Stimulated activated naive CD4-positive, alpha-beta T cell treated with Interleukin-2 at 50 U/mL for 16 hours (primary cell): ENCODE data around the gene MED8.
A peak's percentile ranks its signal among the peaks of the same experiment; 100 is the strongest.
"Not testable (repeated sequence)": the region's sequence is repeated elsewhere in the genome, so short reads cannot be mapped to it uniquely, and the experiment has no call there.

Source experiments
- DNase-seq: peaks from one replicate; lab custom pipeline; 2025; lab: John Stamatoyannopoulos, UW

MED8 gene

DNA sequence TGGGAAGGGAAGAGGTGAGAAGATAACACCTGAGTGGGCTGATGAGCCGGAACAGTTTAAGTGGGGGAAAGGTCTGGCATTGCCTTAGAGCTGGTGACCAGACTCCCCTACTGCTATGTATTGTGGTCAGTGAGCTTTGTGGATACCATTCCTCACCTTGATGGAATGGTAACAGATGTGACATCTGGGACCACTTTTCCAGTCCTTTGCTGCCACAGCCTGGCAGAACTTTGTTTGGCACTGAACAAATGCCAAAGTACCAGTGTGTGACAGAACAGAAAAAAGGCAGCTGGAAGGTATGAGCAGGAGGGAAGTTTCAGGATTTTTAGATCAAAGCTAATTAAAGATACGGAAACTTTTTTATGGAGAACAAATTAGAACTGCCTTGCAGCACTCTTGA lies 6.2 kb downstream of the MED8 start:
- no peak for DNase-seq

DNA sequence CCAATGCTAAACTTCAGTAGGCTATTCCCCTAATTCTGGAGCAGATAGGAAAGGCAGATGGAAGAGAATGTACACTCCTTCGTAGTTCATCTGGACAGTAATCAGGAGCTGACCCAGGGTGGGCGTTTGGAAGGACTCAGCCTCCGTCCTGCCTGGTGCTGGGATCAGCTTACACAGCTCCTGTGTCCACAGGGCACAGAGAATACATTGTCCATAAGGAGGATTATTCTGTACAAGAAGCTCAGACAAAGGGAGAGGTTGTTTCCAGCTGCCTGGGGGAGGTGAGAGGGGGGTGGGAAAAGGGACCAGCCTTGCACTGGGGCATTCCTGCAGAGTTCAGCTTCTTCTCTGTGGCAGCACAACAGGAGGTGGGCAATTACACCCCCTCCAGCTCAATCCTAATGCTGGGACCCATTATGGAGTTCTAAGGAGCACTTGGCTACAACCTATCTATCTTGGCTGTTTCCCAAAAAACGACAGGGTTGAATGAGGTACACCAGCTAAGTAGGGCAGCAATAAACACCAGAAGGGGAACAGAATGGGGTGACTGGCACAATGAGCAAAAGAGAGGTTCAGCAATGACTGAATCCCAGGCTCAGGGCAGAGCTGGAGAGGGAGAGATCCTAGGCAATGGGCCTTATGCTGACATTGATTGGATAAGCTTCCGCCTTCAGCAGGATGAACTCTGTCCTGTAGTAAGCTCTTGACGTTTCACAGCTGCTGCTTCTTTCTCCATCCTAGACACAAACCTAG lies 7.4 kb downstream of the MED8 start:
- DNase-seq, result no peak

DNA sequence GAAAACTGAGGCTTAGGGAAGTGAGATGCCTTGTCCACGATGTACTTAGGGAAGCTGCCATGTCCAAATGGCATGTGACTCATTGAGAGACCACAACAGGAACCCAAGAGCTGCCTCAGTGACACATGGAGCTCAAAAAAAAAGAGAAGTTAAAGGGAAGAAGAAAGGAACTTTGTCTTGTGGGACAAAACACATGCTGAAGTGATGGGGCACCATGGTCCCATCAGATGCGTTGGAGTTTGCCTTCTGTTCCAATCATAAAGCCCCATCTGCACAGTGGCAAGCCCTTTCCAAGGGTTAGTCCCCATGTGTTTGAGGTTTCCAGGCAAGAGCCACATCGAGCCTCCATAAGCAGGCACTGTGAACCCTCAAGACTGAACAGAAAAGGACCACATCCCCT lies 8.0 kb downstream of the MED8 start:
- no peak for DNase-seq

DNA sequence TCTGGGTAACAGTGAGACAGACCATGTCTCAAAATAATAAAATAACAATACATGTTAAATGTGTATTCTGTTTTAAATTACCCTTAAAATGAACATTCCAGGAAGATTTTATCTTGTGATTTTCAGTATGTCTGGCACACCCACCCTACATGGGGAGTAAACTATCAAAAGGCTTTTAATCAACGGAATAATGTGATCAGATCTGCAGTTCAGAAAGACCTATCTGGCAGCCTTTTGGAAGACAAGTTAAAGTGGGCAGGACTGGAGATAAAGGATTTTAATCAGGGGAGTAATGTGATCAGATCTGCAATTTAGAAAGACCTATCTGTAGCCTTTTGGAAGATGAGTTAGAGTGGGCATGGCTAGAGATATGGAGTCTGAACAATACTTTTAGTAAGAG lies 10.1 kb downstream of the MED8 start:
- DNase-seq, result no peak

DNA sequence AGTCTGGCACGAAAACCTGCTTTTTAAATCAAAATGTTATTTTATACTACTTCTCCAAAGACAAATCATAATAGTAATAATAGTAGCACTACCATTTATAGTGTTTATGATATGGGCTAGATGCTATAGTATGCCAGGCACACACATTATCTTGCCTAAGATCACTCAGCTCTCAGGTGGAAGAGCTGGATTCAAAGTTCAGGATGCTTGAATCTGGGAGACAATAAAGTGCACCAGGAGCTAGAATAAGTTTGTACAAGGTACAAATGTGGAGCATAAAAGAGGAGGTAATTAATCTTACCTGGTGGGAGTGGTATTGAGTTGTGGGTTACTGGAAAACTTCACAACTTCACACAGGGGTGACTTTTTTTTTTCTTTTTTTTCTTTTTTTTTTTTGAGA lies 11.8 kb downstream of the MED8 start:
- DNase-seq, result no peak

DNA sequence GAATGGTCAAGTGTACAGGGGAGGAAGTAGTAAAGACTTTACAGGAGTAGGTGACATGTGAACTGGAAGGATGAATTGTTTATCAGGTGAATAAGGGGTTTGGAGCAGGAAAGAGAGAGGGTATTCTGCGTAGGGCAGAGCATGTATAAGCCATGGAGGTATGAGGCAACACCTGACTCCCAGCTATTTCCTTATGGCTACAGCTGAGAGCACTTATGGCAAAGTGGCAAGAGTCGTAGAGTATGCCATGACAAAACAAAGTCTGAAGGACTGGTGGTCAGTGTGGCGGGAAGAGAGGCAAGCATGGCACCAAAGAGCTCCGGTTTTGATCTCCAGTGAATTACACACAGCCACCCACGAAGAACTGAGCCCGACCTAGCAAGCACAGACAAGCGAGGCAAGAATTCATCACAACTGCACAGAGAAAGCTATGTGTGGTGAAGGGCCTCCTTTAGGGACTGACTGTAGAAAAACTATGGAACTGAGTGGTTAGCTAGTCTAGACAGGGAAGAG lies 12.8 kb downstream of the MED8 start:
- DNase-seq, result no peak

DNA sequence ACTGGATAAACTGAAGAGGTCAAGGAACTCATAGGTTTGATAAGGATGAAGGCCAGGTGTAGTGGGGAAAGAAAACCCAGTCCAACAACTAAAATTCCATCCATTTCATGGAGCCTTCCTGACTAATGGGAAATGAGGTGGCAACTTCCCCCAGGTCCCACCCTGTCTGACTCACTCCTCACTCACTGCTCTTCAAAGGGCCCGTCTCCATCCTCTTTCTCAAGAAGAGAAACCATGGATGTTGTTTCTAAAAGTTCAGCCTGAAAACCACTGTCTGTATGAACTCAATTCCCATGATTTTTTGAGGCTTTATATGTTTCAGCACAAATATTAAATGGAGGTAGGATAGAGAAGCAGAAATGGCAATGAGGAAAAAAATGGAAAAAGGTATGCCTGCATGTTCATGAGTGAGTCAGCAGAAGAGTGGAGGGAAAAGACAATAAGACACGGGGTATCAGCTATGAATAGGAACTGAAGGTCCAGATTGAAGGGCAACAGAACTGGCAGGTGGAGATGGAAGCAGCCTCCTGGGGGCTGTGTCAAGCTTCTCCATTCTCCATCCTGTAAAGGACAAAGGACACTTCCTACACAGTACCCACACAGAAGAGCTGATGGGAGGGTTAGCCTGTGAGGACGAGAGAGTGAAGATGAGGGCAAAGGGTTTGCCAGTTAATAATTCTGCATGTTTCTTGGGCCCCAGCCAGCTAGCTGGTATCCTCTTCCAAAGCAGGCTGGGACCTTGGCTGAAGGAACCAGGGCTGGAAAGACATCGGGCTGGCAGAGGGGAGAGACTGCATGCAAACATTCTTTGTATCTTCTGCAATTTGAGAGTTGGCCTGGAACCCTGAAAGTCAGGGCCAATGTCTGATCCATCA lies 16.3 kb downstream of the MED8 start:
- DNase-seq, result no peak

DNA sequence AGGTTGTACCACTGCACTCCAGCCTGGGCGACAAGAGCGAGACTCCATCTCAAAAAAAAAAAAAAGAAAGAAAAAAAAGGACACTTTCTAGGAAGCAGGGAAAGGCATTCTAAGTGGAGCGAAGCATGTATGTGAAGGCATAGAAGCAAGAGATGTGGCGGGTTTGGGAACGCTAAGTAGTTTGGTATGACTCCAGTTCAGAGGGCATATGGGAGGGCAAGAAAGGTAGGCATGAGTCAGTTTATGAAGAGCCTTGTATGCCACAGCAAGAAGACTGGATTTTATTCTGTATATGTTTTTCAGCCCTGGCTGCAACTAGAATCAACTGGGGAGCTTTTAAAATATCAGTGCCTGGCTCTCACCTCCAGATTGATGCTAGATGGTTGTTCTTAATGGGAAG lies 17.4 kb downstream of the MED8 start:
- no peak for DNase-seq

DNA sequence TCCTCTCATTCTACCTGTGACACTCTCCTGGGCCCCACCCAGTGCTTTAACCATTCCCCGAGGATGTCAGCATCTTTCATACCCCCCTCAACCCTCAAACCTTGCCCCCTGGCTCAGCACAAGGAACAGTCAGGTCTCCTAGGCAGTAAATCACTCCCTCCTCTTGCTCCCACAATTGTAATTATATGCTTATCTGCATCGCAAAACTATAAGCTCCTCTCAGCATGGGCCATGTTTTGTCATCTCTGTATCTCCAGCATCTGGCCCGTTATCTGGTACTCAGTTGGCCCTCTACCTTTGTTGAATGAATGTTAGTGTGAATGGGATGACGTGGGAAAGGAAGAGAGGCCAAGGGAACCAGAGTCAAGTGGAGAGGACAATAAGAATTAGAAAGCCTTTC lies 19.0 kb downstream of the MED8 start:
- DNase-seq, result no peak

DNA sequence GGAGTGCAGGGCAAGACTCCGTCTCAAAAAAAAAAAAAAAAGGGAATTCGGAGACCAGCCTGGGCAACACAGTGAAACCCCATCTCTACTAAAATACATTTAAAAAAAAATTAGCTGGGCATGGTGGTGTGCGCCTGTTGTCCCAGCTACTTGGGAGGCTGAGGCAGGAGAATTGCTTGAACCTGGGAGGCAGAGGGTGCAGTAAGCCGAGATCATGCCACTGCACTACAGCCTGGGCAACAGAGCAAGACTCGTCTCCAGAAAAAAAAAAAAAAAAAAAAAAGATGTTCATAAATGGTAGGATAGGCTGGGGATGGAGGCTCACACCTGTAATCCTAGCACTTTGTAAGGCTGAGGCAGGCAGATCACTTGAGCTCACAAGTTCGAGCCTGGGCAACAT lies 19.8 kb downstream of the MED8 start:
- not testable (repeated sequence) for DNase-seq

DNA sequence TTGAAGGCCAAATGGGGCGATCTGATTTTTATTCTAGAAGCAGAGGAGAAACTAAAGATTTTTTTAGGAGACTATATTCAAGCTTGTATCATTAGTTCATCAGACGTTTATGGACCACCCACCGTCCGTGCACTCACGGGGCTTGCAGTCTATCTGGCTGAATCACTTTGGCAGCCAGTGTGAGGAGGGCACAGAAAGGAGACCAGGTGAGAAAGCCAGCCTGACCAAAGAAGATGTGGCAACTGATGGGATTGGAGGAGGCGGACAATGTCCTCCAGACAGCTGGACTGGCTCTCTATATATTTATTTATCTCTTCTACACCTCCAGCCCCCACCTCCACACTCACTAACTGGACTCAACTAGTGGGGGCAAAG lies 21.0 kb downstream of the MED8 start:
- no peak for DNase-seq

DNA sequence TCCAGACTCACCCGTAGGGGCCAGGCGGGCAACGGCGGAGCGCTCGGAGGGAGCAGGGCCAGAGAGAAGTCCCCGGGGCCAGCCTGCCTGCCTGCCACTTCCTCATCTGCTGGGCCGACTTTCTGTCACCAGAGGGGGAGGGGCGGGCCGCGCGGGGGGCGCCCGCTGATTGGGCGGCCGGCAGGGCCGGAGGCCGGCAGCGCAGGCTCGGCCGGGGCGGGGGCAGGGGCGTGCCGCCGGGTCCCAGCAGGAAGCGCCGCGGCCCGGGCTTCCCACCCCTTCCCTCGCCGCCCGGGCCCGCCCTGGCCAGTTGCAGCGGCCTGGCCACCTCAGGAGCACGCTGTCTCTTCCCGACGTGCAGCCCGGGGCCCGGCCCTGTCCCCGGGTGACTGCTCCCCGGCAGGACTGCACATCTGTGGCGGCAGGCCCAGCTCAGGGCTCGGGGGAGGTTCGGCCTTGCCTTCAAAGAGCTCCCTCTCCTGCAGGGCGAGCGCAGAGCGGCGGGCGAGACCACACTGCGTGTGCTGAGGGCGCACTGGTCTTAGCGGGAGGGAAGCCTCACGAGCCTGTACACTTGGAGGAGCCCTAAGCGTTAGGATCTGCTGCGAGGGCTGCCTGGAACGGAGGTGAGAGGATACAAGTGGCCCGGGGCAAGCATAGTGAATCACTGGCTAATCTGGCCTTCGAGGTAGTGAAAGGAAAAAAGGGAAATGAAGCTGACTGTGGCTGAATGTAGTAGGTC lies 21.5 kb downstream of the MED8 start, which contains the start of gene ELOVL1:
TSS of gene ELOVL1 (minus strand) at position 108 of the 742 bp plus-strand sequence. CDS start 2,402 bp downstream, outside the sequence.
- peak; percentile 85 for DNase-seq

DNA sequence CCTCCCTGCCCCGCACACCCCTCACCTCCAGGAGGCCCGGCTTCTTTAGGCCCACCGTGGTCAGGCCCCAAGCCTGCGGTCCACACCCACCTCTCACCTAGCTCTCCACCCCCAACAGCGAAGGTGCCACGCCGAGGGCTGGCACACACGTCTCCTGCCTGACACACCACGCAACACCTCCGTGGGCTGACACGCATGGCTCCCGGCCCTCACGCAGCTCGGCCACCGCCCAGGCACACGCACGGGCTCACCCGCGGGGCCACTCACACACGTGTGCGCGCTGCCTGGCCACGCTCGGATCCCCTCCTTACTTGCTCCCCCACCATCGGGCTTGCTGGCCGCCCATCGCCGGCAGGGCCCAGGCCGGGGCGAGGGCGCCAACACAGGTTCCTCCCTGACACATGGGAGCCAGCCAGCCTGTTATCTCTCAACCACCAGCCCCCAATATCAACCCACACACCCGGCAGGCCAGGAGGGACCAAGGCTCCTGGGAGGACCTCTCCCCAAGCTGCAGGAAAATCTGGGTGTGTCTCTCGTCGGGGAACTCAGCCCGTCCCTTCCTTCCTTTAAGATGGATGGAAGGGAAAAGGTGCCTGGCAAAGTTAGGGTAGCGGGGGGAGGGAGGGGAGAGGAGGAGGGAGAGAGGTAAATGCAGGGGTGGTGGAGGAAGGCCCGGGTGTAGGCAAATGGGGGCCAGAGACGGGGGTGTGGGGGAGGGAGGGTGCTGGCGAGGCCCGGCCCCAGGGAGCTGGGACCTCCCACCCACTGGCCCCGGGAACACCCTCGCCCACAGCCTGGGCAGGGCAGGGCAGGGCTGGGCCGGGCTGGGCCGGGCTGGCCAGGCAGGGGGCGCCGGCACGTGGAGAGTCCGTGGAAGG lies 22.3 kb downstream of the MED8 start:
- peak; percentile 65 for DNase-seq

DNA sequence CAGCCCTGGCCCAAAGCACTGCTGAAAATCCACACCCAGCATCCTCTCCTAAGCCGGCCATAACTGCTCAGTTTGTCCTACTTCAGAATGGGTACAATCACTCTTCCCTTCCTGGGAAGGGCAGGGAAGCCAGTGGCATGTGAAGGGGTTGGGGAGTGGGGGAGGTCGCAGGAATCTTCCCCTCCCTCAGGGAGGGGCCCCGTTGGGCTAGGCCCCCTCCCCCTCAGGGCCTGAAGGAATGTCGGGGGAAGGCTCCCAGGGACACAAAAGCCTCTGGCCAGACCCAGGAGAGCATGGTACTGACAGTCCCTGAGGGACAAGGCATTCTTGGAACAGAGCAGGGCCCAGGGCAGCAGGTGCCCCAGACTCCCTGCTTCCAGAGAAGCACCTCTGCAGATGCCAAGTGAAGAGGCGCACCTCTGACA lies 23.0 kb downstream of the MED8 start:
- no peak for DNase-seq

DNA sequence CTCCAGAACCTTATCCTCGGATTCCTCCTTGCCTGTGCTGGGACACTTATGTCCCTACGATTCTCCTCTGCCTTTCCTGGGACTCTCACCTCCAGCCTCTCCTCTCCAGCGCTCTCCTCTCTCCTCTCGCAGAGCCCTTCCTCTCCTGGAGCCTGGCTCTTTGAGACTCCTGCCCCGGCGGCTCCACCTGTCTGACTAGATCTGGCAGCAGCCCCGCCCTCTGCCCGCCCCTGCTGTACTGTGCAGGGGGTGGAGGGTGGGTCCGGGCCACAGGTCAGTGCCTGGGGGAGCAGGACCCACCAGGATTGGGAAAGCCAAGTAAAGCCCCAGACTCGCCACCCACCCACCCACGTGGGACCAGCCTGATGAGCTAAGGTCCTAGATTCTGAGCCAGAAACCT lies 23.4 kb downstream of the MED8 start:
- DNase-seq, result no peak

DNA sequence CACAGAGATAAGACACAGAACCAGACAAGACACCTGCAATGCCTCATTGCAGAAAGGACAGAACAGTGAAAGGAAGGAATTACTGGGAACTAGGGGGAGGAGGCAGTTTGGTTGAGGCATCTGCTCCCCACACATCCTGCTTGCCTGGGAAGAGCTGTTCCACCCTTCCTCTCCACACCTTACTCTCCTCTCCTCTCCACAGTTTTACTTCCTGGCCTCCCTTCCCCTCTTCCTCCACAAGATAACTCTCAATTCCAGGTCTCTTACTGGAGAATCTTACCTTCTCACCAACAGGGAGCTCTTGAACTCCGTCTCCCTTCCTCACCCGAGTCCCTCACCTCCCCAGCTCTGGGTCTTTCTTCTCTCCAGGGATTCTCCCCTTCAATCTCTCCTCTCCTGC lies 23.9 kb downstream of the MED8 start:
- DNase-seq, result no peak

DNA sequence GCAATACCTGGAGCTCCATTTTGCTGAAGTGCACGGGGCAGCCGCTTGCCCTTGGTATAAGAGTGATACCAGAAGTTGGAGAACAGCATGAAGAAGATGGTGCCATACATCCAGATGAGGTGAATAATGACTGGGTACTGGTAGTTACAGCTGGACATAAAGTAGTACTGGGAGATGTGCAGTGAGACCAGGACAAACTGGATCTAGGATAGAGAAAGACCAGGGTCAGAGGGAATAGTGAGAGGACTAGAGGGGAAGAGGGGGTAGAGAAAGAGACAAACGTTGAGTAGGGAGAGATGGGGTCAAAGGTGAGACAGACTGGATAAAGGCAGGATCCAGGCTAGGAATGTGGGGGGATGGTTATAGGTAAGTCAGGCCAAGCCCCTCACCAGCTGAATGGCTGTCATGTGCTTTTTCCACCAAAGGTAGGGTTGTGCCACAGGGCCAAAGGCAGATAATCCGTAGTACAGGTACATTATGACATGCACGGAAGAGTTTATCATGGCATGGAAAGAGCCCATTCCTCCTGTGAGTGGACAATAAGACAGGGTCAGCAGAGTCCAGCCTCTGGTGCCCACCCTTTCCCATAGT lies 25.6 kb downstream of the MED8 start:
- no peak for DNase-seq

DNA sequence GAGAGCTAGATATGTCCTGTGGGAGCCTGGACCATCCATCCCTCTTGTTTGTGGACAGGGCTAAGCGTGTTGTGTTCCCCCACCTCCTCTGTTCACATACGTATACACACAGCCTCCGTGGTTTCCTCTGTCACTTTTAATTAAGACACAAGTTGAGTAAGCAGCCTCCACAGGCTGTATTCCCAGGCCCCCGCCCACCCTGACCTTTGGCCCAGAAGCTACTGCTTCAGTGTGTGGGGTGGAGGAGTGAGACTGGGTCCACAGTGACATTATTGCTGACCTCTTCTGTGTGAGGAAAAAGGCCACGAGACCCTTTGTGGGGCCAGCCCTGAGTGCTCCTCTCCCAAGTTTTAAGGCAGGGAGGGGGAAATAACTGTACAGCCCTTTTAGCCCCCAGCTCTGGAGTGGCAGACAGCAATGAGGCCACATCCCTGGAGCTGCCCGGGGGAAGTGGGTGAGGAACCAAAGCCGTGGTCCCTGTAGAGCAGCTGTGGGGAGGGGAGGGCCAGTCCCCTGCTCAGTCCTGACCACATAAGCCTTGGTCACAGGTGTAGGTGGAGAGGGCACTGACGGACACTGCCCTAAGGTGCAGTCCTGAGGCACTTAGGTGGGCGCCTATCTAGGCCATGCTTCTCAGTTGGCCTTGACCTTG lies 26.2 kb downstream of the MED8 start:
- DNase-seq, result no peak

DNA sequence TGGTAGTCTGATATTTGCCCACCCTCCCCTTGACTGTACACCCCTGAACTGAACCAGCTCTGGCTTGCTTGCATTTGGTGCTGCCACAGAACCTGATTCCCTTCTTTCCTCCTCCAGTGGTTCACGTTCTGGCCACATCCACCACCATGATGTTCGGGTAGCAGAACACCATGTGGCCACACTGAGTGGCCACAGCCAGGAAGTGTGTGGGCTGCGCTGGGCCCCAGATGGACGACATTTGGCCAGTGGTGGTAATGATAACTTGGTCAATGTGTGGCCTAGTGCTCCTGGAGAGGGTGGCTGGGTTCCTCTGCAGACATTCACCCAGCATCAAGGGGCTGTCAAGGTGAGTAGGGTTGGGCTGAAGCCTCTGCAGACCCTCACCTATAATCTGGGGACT lies 29.0 kb downstream of the MED8 start:
- DNase-seq, result no peak

DNA sequence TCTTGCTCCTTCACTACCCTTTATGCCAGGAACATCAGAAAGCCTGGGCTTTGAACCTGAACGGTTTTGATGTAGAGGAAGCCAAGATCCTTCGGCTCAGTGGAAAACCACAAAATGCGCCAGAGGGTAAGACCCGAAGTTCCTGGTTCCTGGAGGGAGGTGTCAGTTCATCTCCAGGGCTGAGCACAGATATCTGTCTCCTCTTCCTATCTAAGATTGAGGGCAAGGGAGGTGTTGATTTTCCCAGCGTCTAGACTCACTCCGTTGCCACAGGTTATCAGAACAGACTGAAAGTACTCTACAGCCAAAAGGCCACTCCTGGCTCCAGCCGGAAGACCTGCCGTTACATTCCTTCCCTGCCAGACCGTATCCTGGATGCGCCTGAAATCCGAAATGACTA lies 29.9 kb downstream of the MED8 start:
- no peak for DNase-seq
